Measurements from ENCODE around the gene ATG13.
"Not testable (repeated sequence)": the region's sequence is repeated elsewhere in the genome, so short reads cannot be mapped to it uniquely, and the experiment has no call there.

DNA sequence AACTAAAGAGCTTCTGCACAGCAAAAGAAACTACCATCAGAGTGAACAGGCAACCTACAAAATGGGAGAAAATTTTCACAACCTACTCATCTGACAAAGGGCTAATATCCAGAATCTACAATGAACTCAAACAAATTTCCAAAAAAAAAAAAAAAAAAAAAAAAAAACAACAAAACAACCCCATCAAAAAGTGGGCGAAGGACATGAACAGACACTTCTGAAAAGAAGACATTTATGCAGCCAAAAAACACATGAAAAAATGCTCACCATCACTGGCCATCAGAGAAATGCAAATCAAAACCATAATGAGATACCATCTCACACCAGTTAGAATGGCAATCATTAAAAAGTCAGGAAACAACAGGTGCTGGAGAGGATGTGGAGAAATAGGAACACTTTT, 33.8 kb upstream of the ATG13 start:
- TF ChIP-seq, protein P1, sequence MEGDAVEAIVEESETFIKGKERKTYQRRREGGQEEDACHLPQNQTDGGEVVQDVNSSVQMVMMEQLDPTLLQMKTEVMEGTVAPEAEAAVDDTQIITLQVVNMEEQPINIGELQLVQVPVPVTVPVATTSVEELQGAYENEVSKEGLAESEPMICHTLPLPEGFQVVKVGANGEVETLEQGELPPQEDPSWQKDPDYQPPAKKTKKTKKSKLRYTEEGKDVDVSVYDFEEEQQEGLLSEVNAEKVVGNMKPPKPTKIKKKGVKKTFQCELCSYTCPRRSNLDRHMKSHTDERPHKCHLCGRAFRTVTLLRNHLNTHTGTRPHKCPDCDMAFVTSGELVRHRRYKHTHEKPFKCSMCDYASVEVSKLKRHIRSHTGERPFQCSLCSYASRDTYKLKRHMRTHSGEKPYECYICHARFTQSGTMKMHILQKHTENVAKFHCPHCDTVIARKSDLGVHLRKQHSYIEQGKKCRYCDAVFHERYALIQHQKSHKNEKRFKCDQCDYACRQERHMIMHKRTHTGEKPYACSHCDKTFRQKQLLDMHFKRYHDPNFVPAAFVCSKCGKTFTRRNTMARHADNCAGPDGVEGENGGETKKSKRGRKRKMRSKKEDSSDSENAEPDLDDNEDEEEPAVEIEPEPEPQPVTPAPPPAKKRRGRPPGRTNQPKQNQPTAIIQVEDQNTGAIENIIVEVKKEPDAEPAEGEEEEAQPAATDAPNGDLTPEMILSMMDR (IDR thresholded peaks at IDR 0.05; ENCODE audit: low read depth, low read length): not testable (repeated sequence)
- not testable (repeated sequence) for TF ChIP-seq EZH2phosphoT487 (IDR thresholded peaks at IDR 0.05; ENCODE audit: low read depth)

All from OCI-LY3 (cell line).